CD4-positive, alpha-beta T cell treated with Interleukin-4 for 1 hour (primary cell): ENCODE measurements around the gene BTN2A1.
"Not testable (repeated sequence)": the region's sequence is repeated elsewhere in the genome, so short reads cannot be mapped to it uniquely, and the experiment has no call there.

Experiments used
- DNase-seq, 2 donors: peaks; one replicate each; pipeline ENCODE4 v3.0.0-alpha.2; 2020 to 2022

BTN2A1 gene

GRCh38 chr6:26457806-26458688, at the start of gene BTN2A1:
TSS of gene BTN2A1 (plus strand) at chr6:26457955. CDS start at chr6:26458637, 682 bp downstream.
- peak; percentile 82 to 89 for DNase-seq

GRCh38 chr6:26408828-26409730, 48.7 kb upstream of the BTN2A1 start:
- DNase-seq: no peak

- no peak for DNase-seq
Observed at GRCh38 chr6:26411751-26412150, 46.0 kb upstream of the BTN2A1 start.

- no peak for DNase-seq
Observed at GRCh38 chr6:26412228-26412627, 45.5 kb upstream of the BTN2A1 start.

- no peak for DNase-seq
Observed at GRCh38 chr6:26412954-26413353, 44.8 kb upstream of the BTN2A1 start.

- DNase-seq: no peak
Observed at GRCh38 chr6:26414281-26414680, 43.5 kb upstream of the BTN2A1 start.

GRCh38 chr6:26415036-26415614, 42.6 kb upstream of the BTN2A1 start:
- DNase-seq: no peak

GRCh38 chr6:26415791-26416190, 42.0 kb upstream of the BTN2A1 start:
- no peak for DNase-seq

- no peak for DNase-seq
Observed at GRCh38 chr6:26416288-26416687, 41.5 kb upstream of the BTN2A1 start.

GRCh38 chr6:26418077-26418476, 39.7 kb upstream of the BTN2A1 start:
- DNase-seq: not testable (repeated sequence)

- DNase-seq: not testable (repeated sequence)
Observed at GRCh38 chr6:26418795-26419194, 39.0 kb upstream of the BTN2A1 start.

- peak; percentile 34 to 51 for DNase-seq
Observed at GRCh38 chr6:26420688-26421171, 37.0 kb upstream of the BTN2A1 start.

- peak; percentile 59 to 80 for DNase-seq
Observed at GRCh38 chr6:26421259-26422144, 36.3 kb upstream of the BTN2A1 start.

GRCh38 chr6:26422329-26422728, 35.4 kb upstream of the BTN2A1 start:
- DNase-seq: no peak

GRCh38 chr6:26426691-26427450, 30.9 kb upstream of the BTN2A1 start:
- no peak for DNase-seq

- DNase-seq: no peak
Observed at GRCh38 chr6:26427451-26427809, 30.3 kb upstream of the BTN2A1 start.

- no peak for DNase-seq
Observed at GRCh38 chr6:26428206-26428605, 29.5 kb upstream of the BTN2A1 start.

- DNase-seq: no peak
Observed at GRCh38 chr6:26430787-26431186, 27.0 kb upstream of the BTN2A1 start.

GRCh38 chr6:26431258-26432172, 26.2 kb upstream of the BTN2A1 start:
- DNase-seq: no peak

GRCh38 chr6:26432627-26433201, 25.0 kb upstream of the BTN2A1 start:
- no peak for DNase-seq
